Neural cell (in vitro differentiated cells): ENCODE measurements around the gene TEX261. TPM values are rescaled to one million over a fixed set of nuclear protein-coding genes. Genes with fewer than 3 reads are reported as not detected.

Source experiments
- H2AFZ ChIP-seq: fragments of 200-600, 300-800 bp; sonication (generic), shearing (Covaris generic); 2 replicates; pipeline ENCODE4 v1.6.0; 2014; ENCODE audit warnings: low read depth, mild to moderate bottlenecking, antibody characterized with exemption, low read length, moderate library complexity
- H3F3A ChIP-seq: fragments of 200-600 bp; shearing (Covaris generic); 2 replicates; pipeline ENCODE4 v1.6.1; 2016; ENCODE audit warnings: mild to moderate bottlenecking, moderate library complexity, mixed read lengths, antibody characterized with exemption, low read length; ENCODE audit not compliant: insufficient read depth, poor library complexity, severe bottlenecking
- H3K27ac ChIP-seq: fragments of 200-600, 300-800 bp; sonication (generic), shearing (Covaris generic); 2 replicates; pipeline ENCODE4 v1.5.1; 2014; ENCODE audit warnings: mild to moderate bottlenecking, low read length, moderate library complexity
- H3K27me3 ChIP-seq: fragments of 300-800, 200-600 bp; sonication (generic), shearing (Covaris generic); 2 replicates; pipeline ENCODE4 v1.6.0; 2014; ENCODE audit warnings: mild to moderate bottlenecking, low read depth, low read length, moderate library complexity; ENCODE audit not compliant: insufficient read depth
- H3K36me3 ChIP-seq: fragments of 300-800, 200-600 bp; sonication (generic), shearing (Covaris generic); 2 replicates; pipeline ENCODE4 v1.5.1; 2014; ENCODE audit warnings: mild to moderate bottlenecking, antibody characterized with exemption, low read length, moderate library complexity; ENCODE audit not compliant: insufficient read depth
- H3K4me2 ChIP-seq: fragments of 300-800, 200-600 bp; sonication (generic), shearing (Covaris generic); 2 replicates; pipeline ENCODE4 v1.6.0; 2014; ENCODE audit warnings: mild to moderate bottlenecking, low read length
- H3K4me3 ChIP-seq: fragments of 300-800, 200-600 bp; sonication (generic), shearing (Covaris generic); 2 replicates; pipeline ENCODE4 v1.5.1; 2014; ENCODE audit warnings: mild to moderate bottlenecking, low read length, moderate library complexity
- H3K79me2 ChIP-seq: fragments of 200-600 bp; shearing (Covaris generic); replicated peaks from 2 replicates; pipeline ENCODE4 v1.6.0; 2014; ENCODE audit warnings: mild to moderate bottlenecking, low read length, moderate library complexity; ENCODE audit not compliant: insufficient read depth
- H3K9ac ChIP-seq: fragments of 300-800, 200-600 bp; sonication (generic), shearing (Covaris generic); 2 replicates; pipeline ENCODE4 v1.6.1; 2016; ENCODE audit warnings: mild to moderate bottlenecking, low read length, mixed read lengths
- H3K9me2 ChIP-seq: fragments of 200-600 bp; shearing (Covaris generic); 2 replicates; pipeline ENCODE4 v1.6.1; 2016; ENCODE audit warnings: mild to moderate bottlenecking, low read length, mixed read lengths; ENCODE audit not compliant: insufficient read depth
- H3K9me3 ChIP-seq: fragments of 200-600, 300-800 bp; sonication (generic), shearing (Covaris generic); 2 replicates; pipeline ENCODE4 v1.6.1; 2016; ENCODE audit warnings: mild to moderate bottlenecking, mixed run types, low read length, moderate library complexity, mixed read lengths
- H4K20me1 ChIP-seq: fragments of 200-600 bp; shearing (Covaris generic); 2 replicates; pipeline ENCODE4 v1.6.1; 2016; ENCODE audit warnings: mild to moderate bottlenecking, mixed run types; ENCODE audit not compliant: insufficient read depth
- CTCF ChIP-seq: fragments of 450-650 bp; IDR thresholded peaks from 2 replicates; pipeline ENCODE4 v1.5.1; 2014; ENCODE audit warnings: antibody characterized with exemption, mild to moderate bottlenecking, moderate library complexity; ENCODE audit not compliant: poor library complexity, severe bottlenecking
- EP300 ChIP-seq: fragments of 450-650 bp; conservative IDR thresholded peaks from 2 replicates; pipeline ENCODE4 v1.6.1; 2014; ENCODE audit warnings: antibody characterized with exemption, mild to moderate bottlenecking, moderate library complexity; ENCODE audit not compliant: poor library complexity, severe bottlenecking
- EZH2 ChIP-seq: fragments of 200-600, 300-800 bp; shearing (Covaris generic), sonication (generic); IDR thresholded peaks from 2 replicates; pipeline ENCODE4 v1.6.1; 2014; ENCODE audit warnings: antibody characterized with exemption, low read length, borderline replicate concordance, mild to moderate bottlenecking; ENCODE audit not compliant: insufficient read depth, poor library complexity, severe bottlenecking
- MXI1 ChIP-seq: fragments of 450-650 bp; conservative IDR thresholded peaks from 2 replicates; pipeline ENCODE4 v1.6.1; 2014; ENCODE audit warnings: antibody characterized with exemption, mild to moderate bottlenecking; ENCODE audit not compliant: poor library complexity, severe bottlenecking
- POLR2AphosphoS5 ChIP-seq: IDR thresholded peaks from 2 replicates; pipeline ENCODE4 v1.6.1; 2012
- REST ChIP-seq: IDR thresholded peaks from 2 replicates; pipeline ENCODE4 v1.6.1; 2012; ENCODE audit warnings: borderline replicate concordance
- SMC3 ChIP-seq: fragments of 450-650 bp; conservative IDR thresholded peaks from 2 replicates; pipeline ENCODE4 v1.6.1; 2014; ENCODE audit warnings: antibody characterized with exemption, mild to moderate bottlenecking, moderate library complexity; ENCODE audit not compliant: poor library complexity
- TAF1 ChIP-seq: IDR thresholded peaks from 2 replicates; pipeline ENCODE4 v1.6.1; 2012; ENCODE audit warnings: low read depth
- polyA plus RNA-seq: library from polyadenylated mRNA; depleted of rRNA; stranded (reverse); fragments of >200 nt; gene quantifications from 2 replicates; pipeline ENCODE4 v1.2.3, GENCODE V29; 2014

Gene TEX261
- polyA plus RNA-seq, 1 donor from 2014 or later, result 48.2 TPM

- H3K9me3 ChIP-seq, result no peaks in the 10 kb centered on the region
- no peak overlapping the region for H3K27ac ChIP-seq
- H3K27me3 ChIP-seq, result peaks cover 34% of the 10 kb centered on the region
These were observed 33.1 kb downstream of the TEX261 start for GRCh38 chr2:70961648-70961994.

GRCh38 chr2:70960833-70961647, 33.6 kb downstream of the TEX261 start:
- no peak overlapping the region for H3K27ac ChIP-seq
- no peak overlapping the region for H3K4me3 ChIP-seq
- no peaks in the 10 kb centered on the region for H4K20me1 ChIP-seq
- TF ChIP-seq REST, result no peak
- no peak for TF ChIP-seq MXI1
- TF ChIP-seq SMC3, result no peak
- no peak for TF ChIP-seq EP300
- no peak for TF ChIP-seq TAF1
- no peak for TF ChIP-seq POLR2AphosphoS5
- no peak for TF ChIP-seq CTCF
- H3K36me3 ChIP-seq, result no peaks in the 10 kb centered on the region
- H3F3A ChIP-seq, result no peaks in the 10 kb centered on the region
- H2AFZ ChIP-seq, result no peak overlapping the region
- H3K4me2 ChIP-seq, result no peak overlapping the region
- no peaks in the 10 kb centered on the region for H3K79me2 ChIP-seq
- H3K27me3 ChIP-seq, result peaks cover 29% of the 10 kb centered on the region
- H3K9ac ChIP-seq, result no peak overlapping the region
- no peaks in the 10 kb centered on the region for H3K9me2 ChIP-seq
- H3K9me3 ChIP-seq, result no peaks in the 10 kb centered on the region

More at GRCh38 chr2:70961648-70961994, 33.1 kb downstream of the TEX261 start:
- H3K9ac ChIP-seq, result no peak overlapping the region
- H4K20me1 ChIP-seq, result no peaks in the 10 kb centered on the region
- H2AFZ ChIP-seq, result no peak overlapping the region
- H3K9me2 ChIP-seq, result no peaks in the 10 kb centered on the region
- TF ChIP-seq TAF1 (no peak), EZH2 (no peak)
- H3K4me3 ChIP-seq, result no peak overlapping the region
- no peaks in the 10 kb centered on the region for H3K36me3 ChIP-seq
- H3K4me2 ChIP-seq, result no peak overlapping the region
- H3K79me2 ChIP-seq, result no peaks in the 10 kb centered on the region
- no peaks in the 10 kb centered on the region for H3F3A ChIP-seq
